GM12892 (cell line): ENCODE results near the gene CAPN5.

Experiments used
- POLR2A ChIP-seq: IDR thresholded peaks from 2 replicates; pipeline ENCODE4 v1.6.1; 2011; ENCODE audit warnings: low read depth, low read length, control low read depth
- POLR2AphosphoS5 ChIP-seq: IDR thresholded peaks from 2 replicates; pipeline ENCODE4 v1.6.1; 2011; ENCODE audit warnings: low read depth, low read length, control low read depth

- TF ChIP-seq POLR2A (no peak), POLR2AphosphoS5 (no peak)
These were observed 28.1 kb downstream of the CAPN5 start for GRCh38 chr11:77094841-77095365.
